ENCODE results near the gene CCDC183. TPM values are rescaled to one million over a fixed set of nuclear protein-coding genes. Genes with fewer than 3 reads are reported as not detected.
A peak's percentile ranks its signal among the peaks of the same experiment; 100 is the strongest.

Gene CCDC183
- total and polyA plus RNA-seq, 10 of the 15 experiments (the other 5 are each of a cell fraction or from before 2014, with no cell fraction given) = 0.04 to 1.2 (median 0.55) TPM; not detected in 5

- TF ChIP-seq, protein P1, sequence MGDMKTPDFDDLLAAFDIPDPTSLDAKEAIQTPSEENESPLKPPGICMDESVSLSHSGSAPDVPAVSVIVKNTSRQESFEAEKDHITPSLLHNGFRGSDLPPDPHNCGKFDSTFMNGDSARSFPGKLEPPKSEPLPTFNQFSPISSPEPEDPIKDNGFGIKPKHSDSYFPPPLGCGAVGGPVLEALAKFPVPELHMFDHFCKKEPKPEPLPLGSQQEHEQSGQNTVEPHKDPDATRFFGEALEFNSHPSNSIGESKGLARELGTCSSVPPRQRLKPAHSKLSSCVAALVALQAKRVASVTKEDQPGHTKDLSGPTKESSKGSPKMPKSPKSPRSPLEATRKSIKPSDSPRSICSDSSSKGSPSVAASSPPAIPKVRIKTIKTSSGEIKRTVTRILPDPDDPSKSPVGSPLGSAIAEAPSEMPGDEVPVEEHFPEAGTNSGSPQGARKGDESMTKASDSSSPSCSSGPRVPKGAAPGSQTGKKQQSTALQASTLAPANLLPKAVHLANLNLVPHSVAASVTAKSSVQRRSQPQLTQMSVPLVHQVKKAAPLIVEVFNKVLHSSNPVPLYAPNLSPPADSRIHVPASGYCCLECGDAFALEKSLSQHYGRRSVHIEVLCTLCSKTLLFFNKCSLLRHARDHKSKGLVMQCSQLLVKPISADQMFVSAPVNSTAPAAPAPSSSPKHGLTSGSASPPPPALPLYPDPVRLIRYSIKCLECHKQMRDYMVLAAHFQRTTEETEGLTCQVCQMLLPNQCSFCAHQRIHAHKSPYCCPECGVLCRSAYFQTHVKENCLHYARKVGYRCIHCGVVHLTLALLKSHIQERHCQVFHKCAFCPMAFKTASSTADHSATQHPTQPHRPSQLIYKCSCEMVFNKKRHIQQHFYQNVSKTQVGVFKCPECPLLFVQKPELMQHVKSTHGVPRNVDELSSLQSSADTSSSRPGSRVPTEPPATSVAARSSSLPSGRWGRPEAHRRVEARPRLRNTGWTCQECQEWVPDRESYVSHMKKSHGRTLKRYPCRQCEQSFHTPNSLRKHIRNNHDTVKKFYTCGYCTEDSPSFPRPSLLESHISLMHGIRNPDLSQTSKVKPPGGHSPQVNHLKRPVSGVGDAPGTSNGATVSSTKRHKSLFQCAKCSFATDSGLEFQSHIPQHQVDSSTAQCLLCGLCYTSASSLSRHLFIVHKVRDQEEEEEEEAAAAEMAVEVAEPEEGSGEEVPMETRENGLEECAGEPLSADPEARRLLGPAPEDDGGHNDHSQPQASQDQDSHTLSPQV (IDR thresholded peaks at IDR 0.05) = no peak
- TF ChIP-seq CBFB (IDR thresholded peaks at IDR 0.05; ENCODE audit: low read depth) (peak; percentile 39; the same call in 1 of the 2 replicates), SKIL (IDR thresholded peaks at IDR 0.05; ENCODE audit: low read depth, poor library complexity, severe bottlenecking) (no peak), BRCA1 (IDR thresholded peaks at IDR 0.05; ENCODE audit: low read depth, low read length) (no peak), POU2F2 (IDR thresholded peaks at IDR 0.05; ENCODE audit: borderline replicate concordance, low read depth, low read length) (no peak), RFX5 (IDR thresholded peaks at IDR 0.05; ENCODE audit: low read depth, low read length) (no peak), NFIC (IDR thresholded peaks at IDR 0.05; ENCODE audit: low read depth, low read length) (no peak), IRF4 (IDR thresholded peaks at IDR 0.05; ENCODE audit: low read depth, low read length) (no peak), CEBPB (IDR thresholded peaks at IDR 0.05; ENCODE audit: borderline replicate concordance in 1 of 2, low read depth in 2 of 2, low read length in 2 of 2) (no peak), ETV6 (conservative IDR thresholded peaks at IDR 0.05 in 1 of 2, IDR thresholded peaks at IDR 0.05 in 1 of 2; ENCODE audit: borderline replicate concordance in 1 of 2, low read depth in 1 of 2) (no peak), SREBF1 (IDR thresholded peaks at IDR 0.05; ENCODE audit: low read length) (no peak)
- TF ChIP-seq, protein P2, sequence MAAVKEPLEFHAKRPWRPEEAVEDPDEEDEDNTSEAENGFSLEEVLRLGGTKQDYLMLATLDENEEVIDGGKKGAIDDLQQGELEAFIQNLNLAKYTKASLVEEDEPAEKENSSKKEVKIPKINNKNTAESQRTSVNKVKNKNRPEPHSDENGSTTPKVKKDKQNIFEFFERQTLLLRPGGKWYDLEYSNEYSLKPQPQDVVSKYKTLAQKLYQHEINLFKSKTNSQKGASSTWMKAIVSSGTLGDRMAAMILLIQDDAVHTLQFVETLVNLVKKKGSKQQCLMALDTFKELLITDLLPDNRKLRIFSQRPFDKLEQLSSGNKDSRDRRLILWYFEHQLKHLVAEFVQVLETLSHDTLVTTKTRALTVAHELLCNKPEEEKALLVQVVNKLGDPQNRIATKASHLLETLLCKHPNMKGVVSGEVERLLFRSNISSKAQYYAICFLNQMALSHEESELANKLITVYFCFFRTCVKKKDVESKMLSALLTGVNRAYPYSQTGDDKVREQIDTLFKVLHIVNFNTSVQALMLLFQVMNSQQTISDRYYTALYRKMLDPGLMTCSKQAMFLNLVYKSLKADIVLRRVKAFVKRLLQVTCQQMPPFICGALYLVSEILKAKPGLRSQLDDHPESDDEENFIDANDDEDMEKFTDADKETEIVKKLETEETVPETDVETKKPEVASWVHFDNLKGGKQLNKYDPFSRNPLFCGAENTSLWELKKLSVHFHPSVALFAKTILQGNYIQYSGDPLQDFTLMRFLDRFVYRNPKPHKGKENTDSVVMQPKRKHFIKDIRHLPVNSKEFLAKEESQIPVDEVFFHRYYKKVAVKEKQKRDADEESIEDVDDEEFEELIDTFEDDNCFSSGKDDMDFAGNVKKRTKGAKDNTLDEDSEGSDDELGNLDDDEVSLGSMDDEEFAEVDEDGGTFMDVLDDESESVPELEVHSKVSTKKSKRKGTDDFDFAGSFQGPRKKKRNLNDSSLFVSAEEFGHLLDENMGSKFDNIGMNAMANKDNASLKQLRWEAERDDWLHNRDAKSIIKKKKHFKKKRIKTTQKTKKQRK (IDR thresholded peaks at IDR 0.05; ENCODE audit: low read depth, low read length) = no peak
- TF ChIP-seq, protein P3, sequence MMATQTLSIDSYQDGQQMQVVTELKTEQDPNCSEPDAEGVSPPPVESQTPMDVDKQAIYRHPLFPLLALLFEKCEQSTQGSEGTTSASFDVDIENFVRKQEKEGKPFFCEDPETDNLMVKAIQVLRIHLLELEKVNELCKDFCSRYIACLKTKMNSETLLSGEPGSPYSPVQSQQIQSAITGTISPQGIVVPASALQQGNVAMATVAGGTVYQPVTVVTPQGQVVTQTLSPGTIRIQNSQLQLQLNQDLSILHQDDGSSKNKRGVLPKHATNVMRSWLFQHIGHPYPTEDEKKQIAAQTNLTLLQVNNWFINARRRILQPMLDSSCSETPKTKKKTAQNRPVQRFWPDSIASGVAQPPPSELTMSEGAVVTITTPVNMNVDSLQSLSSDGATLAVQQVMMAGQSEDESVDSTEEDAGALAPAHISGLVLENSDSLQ (IDR thresholded peaks at IDR 0.05) = no peak
- TF ChIP-seq, protein P4, sequence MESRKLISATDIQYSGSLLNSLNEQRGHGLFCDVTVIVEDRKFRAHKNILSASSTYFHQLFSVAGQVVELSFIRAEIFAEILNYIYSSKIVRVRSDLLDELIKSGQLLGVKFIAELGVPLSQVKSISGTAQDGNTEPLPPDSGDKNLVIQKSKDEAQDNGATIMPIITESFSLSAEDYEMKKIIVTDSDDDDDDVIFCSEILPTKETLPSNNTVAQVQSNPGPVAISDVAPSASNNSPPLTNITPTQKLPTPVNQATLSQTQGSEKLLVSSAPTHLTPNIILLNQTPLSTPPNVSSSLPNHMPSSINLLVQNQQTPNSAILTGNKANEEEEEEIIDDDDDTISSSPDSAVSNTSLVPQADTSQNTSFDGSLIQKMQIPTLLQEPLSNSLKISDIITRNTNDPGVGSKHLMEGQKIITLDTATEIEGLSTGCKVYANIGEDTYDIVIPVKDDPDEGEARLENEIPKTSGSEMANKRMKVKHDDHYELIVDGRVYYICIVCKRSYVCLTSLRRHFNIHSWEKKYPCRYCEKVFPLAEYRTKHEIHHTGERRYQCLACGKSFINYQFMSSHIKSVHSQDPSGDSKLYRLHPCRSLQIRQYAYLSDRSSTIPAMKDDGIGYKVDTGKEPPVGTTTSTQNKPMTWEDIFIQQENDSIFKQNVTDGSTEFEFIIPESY (IDR thresholded peaks at IDR 0.05) = no peak
Observed at GRCh38 chr9:136807281-136808074, 11.3 kb downstream of the CCDC183 start, which contains the start of gene RABL6 (continued).
